SK-N-SH treated with all-trans-retinoic acid at 6 μM for 48 hours (cell line): Measurements from ENCODE around the gene AP1S2.
"Not testable (repeated sequence)": the region's sequence is repeated elsewhere in the genome, so short reads cannot be mapped to it uniquely, and the experiment has no call there.

Source experiments
- ARNTL ChIP-seq: fragments of 450-650 bp; formaldehyde crosslinking; IDR thresholded peaks from 2 replicates; pipeline ENCODE4 v1.5.0; 2020; ENCODE audit warnings: low read depth, mild to moderate bottlenecking, moderate library complexity, borderline replicate concordance
- BACH2 ChIP-seq: fragments of 250-450 bp; sonication (Bioruptor Pico); IDR thresholded peaks from 2 replicates; pipeline ENCODE4 v1.9.0; 2021; ENCODE audit warnings: mild to moderate bottlenecking, borderline replicate concordance
- CREB5 ChIP-seq: fragments of 250-450 bp; sonication (Bioruptor Pico); IDR thresholded peaks from 2 replicates; pipeline ENCODE4 v1.5.1; 2020; ENCODE audit warnings: low read depth, mild to moderate bottlenecking, moderate library complexity
- ISL1 ChIP-seq: fragments of 250-450 bp; sonication (Bioruptor Pico); IDR thresholded peaks from 2 replicates; pipeline ENCODE4 v2.1.2; 2022; ENCODE audit warnings: mild to moderate bottlenecking, moderate library complexity
- OSR1 ChIP-seq: fragments of 250-450 bp; sonication (Bioruptor Pico); IDR thresholded peaks from 2 replicates; pipeline ENCODE4 v1.8.0; 2022; ENCODE audit warnings: moderate library complexity, mild to moderate bottlenecking, inconsistent platforms
- PATZ1 ChIP-seq: fragments of 250-450 bp; sonication (Bioruptor Pico); IDR thresholded peaks from 2 replicates; pipeline ENCODE4 v1.8.0; 2020; ENCODE audit warnings: mild to moderate bottlenecking, moderate library complexity, borderline replicate concordance
- POU6F1 ChIP-seq: fragments of 250-450 bp; sonication (Bioruptor Pico); IDR thresholded peaks from 2 replicates; pipeline ENCODE4 v1.8.0; 2021; ENCODE audit warnings: low read depth, mild to moderate bottlenecking, moderate library complexity, borderline replicate concordance
- TCF4 ChIP-seq: fragments of 250-450 bp; sonication (Bioruptor Pico); IDR thresholded peaks from 2 replicates; pipeline ENCODE4 v1.8.0; 2021; ENCODE audit warnings: mild to moderate bottlenecking, moderate library complexity, borderline replicate concordance
- TOX ChIP-seq: fragments of 250-450 bp; sonication (Bioruptor Pico); IDR thresholded peaks from 2 replicates; pipeline ENCODE4 v1.8.0; 2021; ENCODE audit warnings: mild to moderate bottlenecking, moderate library complexity, borderline replicate concordance
- ZC3H10 ChIP-seq: fragments of 250-450 bp; sonication (Bioruptor Pico); IDR thresholded peaks from 2 replicates; pipeline ENCODE4 v1.5.1; 2021; ENCODE audit warnings: mild to moderate bottlenecking, moderate library complexity
- ZNF70 ChIP-seq: fragments of 450-650 bp; formaldehyde crosslinking; IDR thresholded peaks from 2 replicates; pipeline ENCODE4 v1.5.0; 2020; ENCODE audit warnings: mild to moderate bottlenecking, moderate library complexity

GRCh38 chrX:15877914-15878313 is 23.3 kb upstream of the AP1S2 start:
- not testable (repeated sequence) for TF ChIP-seq TOX; OSR1 (CRISPR knock-in tag); TCF4 (CRISPR knock-in tag); PATZ1 (CRISPR knock-in tag); BACH2 (CRISPR knock-in tag); ZNF70 (CRISPR knock-in tag); CREB5 (CRISPR knock-in tag); ARNTL; POU6F1 (CRISPR knock-in tag); ZC3H10; ISL1
